Measurements from ENCODE around the gene TEF.
A peak's percentile ranks its signal among the peaks of the same experiment; 100 is the strongest.

The TEF gene

GRCh38 chr22:41355895-41356294 lies 25.8 kb upstream of the TEF start:
- DNase-seq: no peak

GRCh38 chr22:41356430-41357028 lies 25.2 kb upstream of the TEF start:
- DNase-seq: no peak

- no peak for DNase-seq
Measured at GRCh38 chr22:41357191-41357590, 24.6 kb upstream of the TEF start.

- DNase-seq: no peak
Measured at GRCh38 chr22:41358927-41359326, 22.8 kb upstream of the TEF start.

GRCh38 chr22:41359376-41359775 lies 22.4 kb upstream of the TEF start:
- DNase-seq: no peak

GRCh38 chr22:41360126-41360525 lies 21.6 kb upstream of the TEF start:
- DNase-seq: no peak

- DNase-seq: no peak
Measured at GRCh38 chr22:41361716-41362310, 19.9 kb upstream of the TEF start.

- no peak for DNase-seq
Measured at GRCh38 chr22:41362615-41363014, 19.1 kb upstream of the TEF start.

- no peak for DNase-seq
Measured at GRCh38 chr22:41364233-41364632, 17.5 kb upstream of the TEF start.

- DNase-seq: no peak
Measured at GRCh38 chr22:41364955-41365354, 16.8 kb upstream of the TEF start.

- no peak for DNase-seq
Measured at GRCh38 chr22:41365425-41365824, 16.3 kb upstream of the TEF start.

GRCh38 chr22:41366323-41367029 lies 15.3 kb upstream of the TEF start:
- no peak for DNase-seq

- no peak for DNase-seq
Measured at GRCh38 chr22:41367039-41367679, 14.6 kb upstream of the TEF start.

- no peak for DNase-seq
Measured at GRCh38 chr22:41367680-41368542, 13.8 kb upstream of the TEF start.

- DNase-seq: no peak
Measured at GRCh38 chr22:41368543-41369423, 13.0 kb upstream of the TEF start.

- no peak for DNase-seq
Measured at GRCh38 chr22:41369424-41369745, 12.4 kb upstream of the TEF start.

- no peak for DNase-seq
Measured at GRCh38 chr22:41369837-41370236, 11.9 kb upstream of the TEF start.

- no peak for DNase-seq
Measured at GRCh38 chr22:41377846-41378245, 3.9 kb upstream of the TEF start.

- DNase-seq: no peak
Measured at GRCh38 chr22:41380993-41381328, 781 bp upstream of the TEF start.

GRCh38 chr22:41382098-41382578 lies 396 bp downstream of the TEF start:
- DNase-seq: peak; percentile 85

- no peak for DNase-seq
Measured at GRCh38 chr22:41382610-41383009, 868 bp downstream of the TEF start.

GRCh38 chr22:41383085-41383484 lies 1.3 kb downstream of the TEF start:
- DNase-seq: no peak

Measured in activated effector memory CD4-positive, alpha-beta T cell treated with anti-CD3 and anti-CD28 coated beads, Interleukin-2, amount 50 U/mL, for 16 hours (primary cell).